Astrocyte of the cerebellum (primary cell): ENCODE measurements around the gene SLC46A1.

Experiments
- DNase-seq: peaks from one replicate; pipeline ENCODE4 v3.0.0-alpha.2; 2011; ENCODE audit warnings: low read depth
- H3K4me3 ChIP-seq: 2 replicates; pipeline ENCODE4 v1.5.1; 2011; ENCODE audit warnings: mild to moderate bottlenecking, low read depth, low read length, moderate library complexity
- CTCF ChIP-seq: IDR thresholded peaks from 2 replicates; pipeline ENCODE4 v1.5.1; 2012; ENCODE audit warnings: low read length, low read depth, moderate library complexity, mild to moderate bottlenecking; ENCODE audit errors: missing control alignments
- in situ Hi-C: cut with HindIII; loops from 2 replicates; pipeline ENCODE4 v1.10.0; 2017; ENCODE audit warnings: low sequenced_read_pairs

The SLC46A1 gene

GRCh38 chr17:28415886-28416285, 9.9 kb upstream of the SLC46A1 start:
- H3K4me3 ChIP-seq = no peak overlapping the region
- in situ Hi-C loops = no loop called here
- no peak for TF ChIP-seq CTCF
- no peak for DNase-seq

DNA sequence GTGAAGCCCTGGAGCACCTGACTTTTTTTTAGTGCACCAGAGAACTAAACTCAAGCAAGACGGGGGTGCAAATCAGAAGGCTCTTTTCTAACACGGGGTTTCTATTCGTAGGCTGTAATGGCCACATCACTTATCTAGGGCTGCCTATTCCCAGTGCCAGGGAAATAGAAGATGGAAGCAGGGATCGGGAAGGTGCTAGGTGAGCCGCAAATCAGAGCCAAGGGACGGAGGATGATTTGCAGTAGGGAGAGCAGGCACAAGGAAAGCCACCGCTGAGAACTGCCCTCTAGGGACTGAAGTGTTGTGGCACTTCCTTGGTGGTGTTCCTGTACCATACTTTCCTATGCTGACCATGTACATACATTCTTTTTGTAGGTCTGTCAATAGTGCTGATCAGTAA, 7.8 kb upstream of the SLC46A1 start:
- in situ Hi-C loops = no loop called here
- no peak for TF ChIP-seq CTCF
- DNase-seq = no peak
- H3K4me3 ChIP-seq = no peak overlapping the region

GRCh38 chr17:28412099-28412498, 6.1 kb upstream of the SLC46A1 start:
- no peak for DNase-seq
- in situ Hi-C loops = no loop called here
- no peak overlapping the region for H3K4me3 ChIP-seq
- TF ChIP-seq CTCF = no peak

DNA sequence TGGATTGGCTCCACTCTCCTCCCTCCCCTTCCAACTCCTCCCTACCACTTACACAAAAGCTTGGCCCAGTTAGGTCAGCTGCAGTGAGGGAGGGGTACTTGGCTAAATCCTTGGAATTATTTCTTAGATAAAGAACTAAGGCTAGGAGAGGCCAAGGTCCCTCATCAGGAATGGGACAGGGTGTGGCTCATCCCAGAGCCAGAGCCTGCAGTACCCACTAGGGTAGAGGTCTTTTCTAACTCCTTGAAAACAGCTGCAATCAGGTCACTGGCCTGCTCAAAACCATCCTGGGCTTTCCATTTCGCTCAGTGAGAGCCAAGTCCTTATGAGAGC, 1.9 kb upstream of the SLC46A1 start:
- no peak for DNase-seq
- no peak for TF ChIP-seq CTCF
- in situ Hi-C loops = no loop called here
- H3K4me3 ChIP-seq = no peak overlapping the region

DNA sequence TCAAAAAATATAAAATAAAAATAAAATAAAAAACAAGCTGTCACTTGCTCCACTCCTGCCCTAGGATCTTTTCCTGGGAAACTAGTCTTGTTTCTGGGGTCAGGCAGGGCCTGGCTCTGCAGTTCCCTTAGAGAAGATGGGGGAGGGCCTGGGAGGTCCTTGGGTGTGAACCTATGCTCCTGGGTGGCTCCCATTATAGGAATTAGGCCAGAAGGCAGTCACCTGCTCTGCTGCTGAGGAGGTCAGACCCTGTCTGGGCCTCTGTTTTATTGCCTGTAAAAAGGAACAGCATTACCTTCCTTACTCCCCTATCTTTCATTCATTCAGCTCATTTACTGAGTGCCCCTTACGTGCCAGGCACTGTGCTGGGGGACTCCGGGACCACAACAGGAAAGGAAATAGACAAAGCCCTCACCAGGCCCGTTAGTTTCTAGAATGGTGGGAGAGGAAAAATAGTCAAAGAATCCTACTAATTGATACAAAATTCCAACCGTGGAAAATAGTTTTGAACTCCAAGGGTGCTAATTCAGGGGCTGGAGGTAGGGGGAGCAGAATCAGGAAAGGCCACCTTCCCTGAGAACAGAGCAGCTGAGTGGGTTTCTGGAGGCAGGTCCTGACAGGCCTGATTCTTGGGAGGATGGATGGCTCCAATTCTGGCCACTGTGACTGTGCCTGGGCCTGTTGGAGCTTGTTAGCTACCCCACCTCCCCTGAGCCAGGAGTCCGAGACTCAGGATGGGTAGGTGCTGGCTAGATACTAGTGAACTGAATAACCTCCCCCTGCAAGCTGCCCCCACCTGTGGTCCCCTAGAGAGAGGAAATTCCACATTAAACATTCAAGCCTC, 1.3 kb upstream of the SLC46A1 start:
- in situ Hi-C loops = no loop called here
- H3K4me3 ChIP-seq = no peak overlapping the region
- TF ChIP-seq CTCF = no peak
- DNase-seq = no peak

GRCh38 chr17:28406473-28406814, 432 bp upstream of the SLC46A1 start:
- H3K4me3 ChIP-seq = peak overlapping the region; percentile 60
- in situ Hi-C loops = no loop called here
- no peak for TF ChIP-seq CTCF
- DNase-seq = no peak
